BE2C (cell line): Measurements from ENCODE around the gene KSR1.
"Not testable (repeated sequence)": the region's sequence is repeated elsewhere in the genome, so short reads cannot be mapped to it uniquely, and the experiment has no call there.

Experiments
- DNase-seq: peaks from one replicate; pipeline ENCODE4 v3.0.0-alpha.2; 2020
- H3K27me3 ChIP-seq: fragments of 250-450 bp; sonication (Bioruptor Pico); 2 replicates; pipeline ENCODE4 v1.5.1; 2020; ENCODE audit warnings: mild to moderate bottlenecking
- H3K36me3 ChIP-seq: fragments of 250-450 bp; sonication (Bioruptor Pico); 2 replicates; pipeline ENCODE4 v1.5.1; 2020; ENCODE audit warnings: mild to moderate bottlenecking
- H3K4me1 ChIP-seq: fragments of 250-450 bp; sonication (Bioruptor Pico); 2 replicates; pipeline ENCODE4 v1.5.1; 2020
- H3K4me3 ChIP-seq: 2 replicates; pipeline ENCODE4 v1.5.1; 2011; ENCODE audit warnings: low read depth, low read length
- H3K9me3 ChIP-seq: fragments of 250-450 bp; sonication (Bioruptor Pico); 2 replicates; pipeline ENCODE4 v1.5.1; 2020
- CTCF ChIP-seq: IDR thresholded peaks from 2 replicates; pipeline ENCODE4 v1.5.1; 2012; ENCODE audit warnings: mild to moderate bottlenecking, low read depth, low read length

The KSR1 gene

GRCh38 chr17:27443491-27443890 is 12.8 kb upstream of the KSR1 start:
- Histone ChIP-seq H3K9me3 (no peaks in the 10 kb centered on the region), H3K36me3 (no peaks in the 10 kb centered on the region), H3K27me3 (no peaks in the 10 kb centered on the region), H3K4me3 (no peak overlapping the region), H3K4me1 (peaks cover 4% of the 10 kb centered on the region; the same call in 1 of the 2 replicates)
- no peak for TF ChIP-seq CTCF
- DNase-seq, result no peak

GRCh38 chr17:27445971-27446370 is 10.3 kb upstream of the KSR1 start:
- TF ChIP-seq CTCF, result no peak
- DNase-seq, result no peak
- Histone ChIP-seq H3K4me3 (no peak overlapping the region), H3K4me1 (peaks cover 4% of the 10 kb centered on the region; the same call in 1 of the 2 replicates), H3K9me3 (no peaks in the 10 kb centered on the region), H3K27me3 (no peaks in the 10 kb centered on the region), H3K36me3 (no peaks in the 10 kb centered on the region)

- H3K27me3 ChIP-seq, result no peaks in the 10 kb centered on the region
- H3K4me3 ChIP-seq, result no peak overlapping the region
- peak; percentile 62 for DNase-seq
- TF ChIP-seq CTCF, result no peak
- no peaks in the 10 kb centered on the region for H3K9me3 ChIP-seq
- H3K4me1 ChIP-seq, result peaks cover 4% of the 10 kb centered on the region; the same call in 1 of the 2 replicates
- H3K36me3 ChIP-seq, result no peaks in the 10 kb centered on the region
These were observed 9.5 kb upstream of the KSR1 start for GRCh38 chr17:27446569-27447301.

- H3K27me3 ChIP-seq, DNase-seq, H3K9me3 ChIP-seq, H3K4me1 ChIP-seq, H3K4me3 ChIP-seq, H3K36me3 ChIP-seq: not testable (repeated sequence)
These were observed 7.7 kb upstream of the KSR1 start for GRCh38 chr17:27448534-27448933.

- H3K27me3 ChIP-seq, result no peaks in the 10 kb centered on the region
- no peak for DNase-seq
- peaks cover 4% of the 10 kb centered on the region; the same call in 1 of the 2 replicates for H3K4me1 ChIP-seq
- H3K9me3 ChIP-seq, result no peaks in the 10 kb centered on the region
- no peak for TF ChIP-seq CTCF
- H3K36me3 ChIP-seq, result no peaks in the 10 kb centered on the region
- H3K4me3 ChIP-seq, result no peak overlapping the region
These were observed 6.7 kb upstream of the KSR1 start for GRCh38 chr17:27449541-27449940.

GRCh38 chr17:27449988-27450387 is 6.3 kb upstream of the KSR1 start:
- no peak for TF ChIP-seq CTCF
- no peak for DNase-seq
- no peaks in the 10 kb centered on the region for H3K9me3 ChIP-seq
- no peaks in the 10 kb centered on the region for H3K36me3 ChIP-seq
- no peaks in the 10 kb centered on the region for H3K27me3 ChIP-seq
- peaks cover 4% of the 10 kb centered on the region; the same call in 1 of the 2 replicates for H3K4me1 ChIP-seq
- H3K4me3 ChIP-seq, result no peak overlapping the region

- no peaks in the 10 kb centered on the region for H3K27me3 ChIP-seq
- no peak overlapping the region for H3K4me3 ChIP-seq
- no peaks in the 10 kb centered on the region for H3K36me3 ChIP-seq
- no peak for TF ChIP-seq CTCF
- no peak for DNase-seq
- H3K9me3 ChIP-seq, result no peaks in the 10 kb centered on the region
- H3K4me1 ChIP-seq, result peaks cover 4% of the 10 kb centered on the region; the same call in 1 of the 2 replicates
These were observed 5.8 kb upstream of the KSR1 start for GRCh38 chr17:27450416-27450815.
